ENCODE results near the gene KLK8.

- TF ChIP-seq POLR2A (IDR thresholded peaks at IDR 0.05), result no peak
- TF ChIP-seq CTCF (IDR thresholded peaks at IDR 0.05), result no peak
- TF ChIP-seq EP300 (IDR thresholded peaks at IDR 0.05), result no peak
- no peak for TF ChIP-seq POLR2AphosphoS5 (IDR thresholded peaks at IDR 0.05)
These were observed 35.1 kb upstream of the KLK8 start for GRCh38 chr19:51036519-51036918.

Measured in upper lobe of left lung (tissue), 4 donors.